Activated CD8-positive, alpha-beta memory T cell treated with anti-CD3 and anti-CD28 coated beads for 24 hours (primary cell): ENCODE results near the gene GATAD2A.
"Not testable (repeated sequence)": the region's sequence is repeated elsewhere in the genome, so short reads cannot be mapped to it uniquely, and the experiment has no call there.

Source experiments
- DNase-seq: peaks from one replicate; pipeline ENCODE4 v3.0.0-alpha.2; 2020

The GATAD2A gene

DNA sequence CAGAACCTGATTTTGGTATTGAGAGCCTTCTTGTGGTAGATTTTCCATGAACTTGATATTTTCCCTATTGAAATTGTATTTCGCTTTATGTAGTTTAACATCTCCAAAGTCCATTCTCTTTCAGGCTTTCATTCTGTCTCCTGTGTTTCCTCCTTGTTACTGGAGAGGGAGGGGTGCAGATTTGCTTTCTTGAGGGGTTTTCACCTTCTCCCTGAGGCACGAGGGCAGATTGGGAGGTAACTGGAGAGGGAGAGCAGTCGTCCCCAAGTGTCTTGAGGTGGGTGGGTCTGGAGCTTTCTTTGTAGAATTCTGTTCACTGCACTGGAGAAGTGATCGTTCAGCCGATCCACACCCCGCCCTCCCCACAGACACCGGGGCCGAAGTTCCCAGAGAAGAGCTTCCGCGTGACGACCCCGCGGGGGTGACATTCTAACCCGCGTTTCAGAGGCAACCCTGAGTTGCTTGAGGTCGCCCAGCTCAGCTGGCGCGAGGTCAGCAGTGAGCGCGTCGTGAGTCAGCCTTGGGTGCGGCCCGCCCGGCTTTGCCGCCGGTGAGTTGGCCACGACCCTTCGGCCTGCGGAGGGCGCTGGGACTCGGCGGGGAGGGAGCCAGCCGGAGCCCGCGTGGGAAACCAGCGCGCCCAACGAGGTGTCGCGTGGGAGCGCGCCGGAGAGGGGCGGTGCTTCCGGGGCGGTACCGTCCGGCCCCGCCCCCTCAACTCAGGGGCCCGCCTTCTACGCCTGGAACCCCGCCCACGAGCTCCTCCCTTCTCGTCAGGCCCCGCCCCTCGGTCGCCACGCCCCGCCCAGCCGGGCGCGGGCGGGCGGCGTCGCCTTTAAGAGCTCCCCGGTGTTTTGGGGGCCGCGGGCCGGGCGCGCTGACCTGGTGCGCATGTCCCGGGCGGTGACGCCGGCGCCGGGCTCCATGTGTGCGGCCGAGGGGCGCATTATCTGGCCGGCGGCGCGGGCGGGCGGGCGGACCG, at the start of gene GATAD2A:
Gene GATAD2A, plus strand, starts transcription at position 797 of the 982 bp plus-strand sequence. CDS start 59,671 bp downstream, outside the sequence.
- DNase-seq: peak; percentile 98

GRCh38 chr19:19356500-19356899, 49.0 kb upstream of the GATAD2A start:
- no peak for DNase-seq

GRCh38 chr19:19356901-19357566, 48.4 kb upstream of the GATAD2A start:
- no peak for DNase-seq

- peak; percentile 89 for DNase-seq
Observed at GRCh38 chr19:19361075-19361594, 44.3 kb upstream of the GATAD2A start.

DNA sequence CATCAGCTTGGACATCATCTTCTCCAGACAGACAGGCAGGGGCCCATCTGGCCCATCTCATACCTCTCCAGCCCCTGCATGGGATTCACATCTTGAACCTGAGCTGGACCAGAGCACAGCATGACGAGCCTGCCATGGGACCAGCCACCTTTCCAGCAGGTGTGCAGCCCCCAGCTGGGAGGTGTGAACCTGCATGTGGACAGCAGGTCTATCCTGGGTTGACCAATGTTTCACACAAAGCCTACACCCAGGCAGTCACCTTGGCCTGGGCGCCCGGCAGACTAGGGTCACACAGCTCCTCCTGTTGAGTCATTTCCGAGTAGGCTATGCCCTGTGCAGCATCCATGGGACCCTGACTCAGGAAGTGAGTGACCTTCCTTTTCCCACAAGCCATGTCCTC, 43.4 kb upstream of the GATAD2A start:
- DNase-seq: no peak

DNA sequence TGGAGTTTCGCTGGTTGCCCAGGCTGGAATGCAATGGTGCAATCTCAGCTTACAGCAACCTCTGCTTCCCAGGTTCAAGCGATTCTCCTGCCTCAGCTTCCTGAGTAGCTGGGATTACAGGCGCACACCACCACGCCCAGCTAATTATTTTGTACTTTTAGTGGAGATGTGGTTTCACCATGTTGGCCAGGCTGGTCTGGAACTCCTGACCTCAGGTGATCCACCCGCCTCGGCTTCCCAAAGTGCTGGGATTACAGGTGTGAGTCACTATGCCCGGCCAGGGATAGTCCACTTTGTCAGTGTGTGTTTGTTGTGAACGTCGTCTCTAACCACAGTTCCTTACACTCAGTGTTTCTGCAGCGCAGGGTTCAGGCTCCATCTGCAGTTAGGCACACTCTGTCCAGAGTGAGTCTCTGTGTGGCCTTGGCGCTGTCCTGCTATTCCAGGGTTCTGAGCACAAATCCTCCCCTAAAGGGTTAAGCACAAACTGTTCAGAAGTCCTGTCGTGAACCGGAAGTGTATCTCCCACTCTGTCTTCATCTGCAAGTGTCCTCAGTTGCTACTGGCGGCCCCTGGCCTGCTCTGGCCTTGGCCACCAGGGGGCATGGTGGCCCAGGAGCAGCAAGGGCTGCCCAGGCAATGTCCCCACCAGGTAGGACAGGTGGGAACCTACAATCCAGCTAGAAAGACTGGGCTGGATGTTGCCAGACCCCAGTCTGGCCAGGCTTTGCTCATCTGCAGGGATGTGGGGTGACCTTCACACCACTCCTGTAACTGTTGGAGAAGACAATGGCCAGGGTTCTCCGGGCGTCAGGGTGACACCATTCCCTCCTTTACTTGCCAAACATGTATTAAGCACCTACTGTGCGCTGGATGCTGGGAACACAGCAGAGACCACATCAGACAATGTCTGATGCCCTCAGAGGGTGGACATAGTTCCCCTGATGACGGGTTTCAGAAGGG, 38.8 kb upstream of the GATAD2A start:
- peak; percentile 88 for DNase-seq

DNA sequence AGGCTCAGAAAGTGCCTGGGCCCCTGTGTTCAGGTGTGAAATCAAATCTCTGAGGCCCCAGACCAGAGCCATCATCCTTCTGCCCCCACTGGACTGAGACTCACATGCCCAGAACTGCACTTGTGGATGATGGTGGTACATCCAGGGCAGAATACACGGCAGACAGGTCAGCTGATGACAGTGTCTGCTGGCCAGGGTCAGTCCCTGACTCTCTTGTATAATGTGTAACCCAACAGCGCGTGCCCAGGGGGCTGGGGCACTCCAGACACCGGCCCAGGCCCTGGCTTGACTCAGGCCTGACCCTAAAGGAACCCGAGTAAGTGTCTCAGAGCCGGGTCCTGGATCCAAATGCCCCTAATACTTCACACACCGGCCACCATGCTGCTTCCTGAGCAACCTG, 37.4 kb upstream of the GATAD2A start:
- no peak for DNase-seq

DNA sequence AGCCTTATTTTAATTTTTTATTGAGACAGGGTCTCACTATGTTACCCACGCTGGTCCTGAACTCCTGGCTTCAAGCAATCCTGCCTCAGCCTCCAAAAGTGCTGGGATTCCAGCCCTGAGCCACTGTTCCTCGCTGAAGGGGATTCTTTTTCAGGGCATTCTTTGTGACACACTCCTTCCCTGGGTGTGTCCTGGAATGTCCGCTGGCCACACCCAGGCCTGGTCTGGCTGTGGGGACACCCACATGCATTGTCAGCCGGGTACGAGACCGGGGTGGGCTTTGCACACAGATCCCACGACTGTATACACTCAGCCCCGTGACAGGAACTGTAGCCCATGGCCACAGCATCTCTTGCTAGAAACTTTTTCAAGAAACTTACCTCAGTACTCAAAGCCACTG, 34.4 kb upstream of the GATAD2A start:
- DNase-seq: no peak

GRCh38 chr19:19372656-19373416, 32.6 kb upstream of the GATAD2A start:
- DNase-seq: peak; percentile 67

- DNase-seq: no peak
Observed at GRCh38 chr19:19379527-19379926, 25.9 kb upstream of the GATAD2A start.

- DNase-seq: not testable (repeated sequence)
Observed at GRCh38 chr19:19380316-19380715, 25.2 kb upstream of the GATAD2A start.

GRCh38 chr19:19381007-19381926, 24.2 kb upstream of the GATAD2A start:
- no peak for DNase-seq

DNA sequence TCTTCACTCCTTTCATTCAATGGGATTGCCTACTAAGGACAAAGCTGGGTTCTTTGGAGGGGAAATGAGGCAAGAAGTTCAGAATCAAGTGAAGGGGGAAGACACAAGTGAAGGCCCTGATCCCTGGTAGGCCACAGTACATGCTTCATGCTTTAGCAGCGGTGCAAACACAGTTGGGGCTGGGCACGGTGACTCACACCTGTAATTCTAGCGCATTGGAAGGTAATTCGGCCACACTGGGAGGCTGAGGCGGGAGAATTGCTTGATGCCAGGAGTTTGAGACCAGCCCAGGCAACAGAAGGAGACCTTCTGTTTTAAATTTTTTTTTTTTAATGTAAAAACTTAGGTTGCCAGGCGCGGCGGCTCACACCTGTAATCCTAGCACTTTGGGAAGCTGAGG, 23.4 kb upstream of the GATAD2A start:
- DNase-seq: no peak

DNA sequence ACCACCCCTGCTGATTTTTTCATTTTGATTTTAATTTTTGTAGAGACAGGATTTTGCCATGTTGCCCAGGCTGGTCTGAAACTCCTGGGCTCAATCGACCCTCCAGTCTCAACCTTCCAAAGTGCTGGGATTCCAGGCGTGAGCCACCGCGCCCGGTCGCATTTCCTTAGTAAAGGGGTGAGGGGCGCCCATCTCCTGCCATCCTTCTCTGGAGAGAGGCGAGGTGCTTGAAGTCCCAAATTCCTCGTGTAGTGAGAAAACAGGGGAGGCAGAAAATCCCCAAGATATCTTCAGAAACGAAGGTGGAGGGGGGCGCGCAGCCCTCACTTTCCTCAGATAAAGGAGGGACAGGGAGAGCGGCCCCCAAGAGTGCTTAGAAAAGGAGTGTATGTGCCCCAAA, 21.0 kb upstream of the GATAD2A start:
- no peak for DNase-seq

DNA sequence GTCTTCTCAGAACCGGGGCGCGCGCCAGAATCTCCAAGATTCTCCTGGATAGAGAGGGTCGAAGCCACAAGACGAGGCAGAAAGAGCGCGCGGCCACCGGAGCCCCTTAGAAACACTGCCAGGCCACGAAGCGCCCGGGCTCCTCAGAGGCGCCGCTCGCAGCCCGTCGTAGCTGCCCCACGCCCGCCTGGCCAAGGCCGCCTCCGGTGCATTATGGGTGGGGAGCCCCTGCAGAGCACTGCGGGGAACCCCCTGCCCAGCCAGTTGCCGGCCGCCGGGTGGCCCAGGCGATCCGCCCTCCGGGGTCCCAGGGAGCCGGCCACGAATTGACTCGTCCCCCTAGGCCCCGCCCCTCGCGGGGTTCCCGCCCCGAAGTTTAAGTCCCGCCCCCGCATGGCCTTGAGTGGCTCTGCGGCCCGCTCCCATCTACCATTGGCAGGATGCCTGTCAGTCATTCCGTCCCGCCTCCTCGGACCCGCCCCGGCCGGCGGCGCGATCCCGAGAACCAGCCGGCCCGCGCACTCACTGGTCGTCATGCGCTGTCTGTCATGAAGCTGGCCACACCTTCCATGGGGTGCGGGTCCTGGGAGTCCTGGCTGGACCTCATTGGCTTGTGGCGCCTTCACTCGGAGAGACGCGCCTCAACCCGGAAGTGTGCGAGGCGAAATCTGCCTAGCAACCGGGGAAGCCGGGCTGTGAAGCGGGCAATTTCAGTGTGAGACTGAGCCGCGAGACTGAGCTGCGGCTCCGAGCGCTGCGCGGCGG, 20.2 kb upstream of the GATAD2A start:
- peak; percentile 100 for DNase-seq

DNA sequence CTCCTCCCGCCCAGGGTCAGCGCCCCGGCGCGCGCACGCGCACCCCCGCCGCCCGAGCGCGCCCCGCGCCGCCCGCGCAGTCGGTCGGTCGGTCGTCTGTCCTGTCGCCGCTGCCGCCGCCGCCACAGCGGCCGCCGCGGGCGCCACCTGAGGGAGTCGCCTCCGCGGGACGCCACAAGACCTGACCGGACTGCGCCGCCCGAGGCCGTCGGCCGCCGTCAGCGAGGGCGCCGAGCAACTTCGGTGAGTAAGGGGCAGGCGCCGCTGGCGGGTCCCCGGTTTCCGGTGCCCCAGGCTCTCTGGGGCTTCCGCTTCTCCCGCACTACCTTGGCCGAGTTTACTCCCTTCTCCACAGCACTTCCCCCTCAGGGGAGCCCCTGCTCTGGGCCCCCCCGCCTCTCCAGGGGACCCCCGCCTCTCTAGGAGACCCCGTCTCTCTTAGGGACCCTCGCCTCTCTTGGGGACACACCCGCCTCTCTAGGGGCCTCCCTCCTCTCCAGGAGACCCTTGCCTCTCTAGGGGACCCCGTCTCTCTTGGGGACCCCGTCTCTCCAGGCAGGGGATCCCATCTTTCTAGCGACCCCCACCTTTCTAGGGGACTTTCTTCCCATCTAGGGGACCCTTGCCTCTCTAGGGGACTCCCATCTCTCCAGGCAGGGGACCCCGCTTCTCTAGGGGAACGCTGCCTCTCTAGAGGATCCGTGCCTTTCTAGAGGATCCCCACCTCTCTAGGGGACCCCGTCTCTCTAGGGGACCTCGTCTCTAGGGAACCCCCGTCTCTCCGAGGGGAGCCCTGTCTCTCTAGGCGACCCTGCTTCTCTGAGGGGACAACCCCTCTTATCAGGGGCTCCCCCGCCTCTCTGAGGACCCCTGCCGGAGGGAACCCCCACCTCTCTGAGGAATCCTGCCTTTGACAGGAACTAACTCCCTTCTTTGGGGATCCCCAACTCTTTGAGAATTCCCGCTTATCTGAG, 19.3 kb upstream of the GATAD2A start:
- peak; percentile 69 for DNase-seq

DNA sequence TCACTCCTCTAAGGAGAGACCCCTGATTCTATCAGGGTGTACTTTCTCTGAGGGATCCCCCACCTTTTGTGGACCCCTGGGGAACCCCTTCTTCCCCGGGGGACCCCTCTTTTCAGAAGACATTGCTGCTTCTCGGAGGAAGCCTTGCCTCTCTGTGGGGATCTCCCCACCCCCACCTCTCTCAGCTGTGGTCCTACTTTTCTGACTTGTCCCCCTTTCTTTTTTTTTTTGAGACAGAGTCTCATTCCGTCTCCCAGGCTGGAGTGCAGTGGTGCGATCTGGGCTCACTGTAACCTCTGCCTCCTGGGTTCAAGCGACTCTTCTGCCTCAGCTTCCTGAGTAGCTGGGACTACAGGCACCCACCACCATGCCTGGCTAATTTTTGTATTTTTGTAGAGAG, 18.4 kb upstream of the GATAD2A start:
- no peak for DNase-seq
